GM18520 (cell line): Measurements from ENCODE around the gene CSAG3.
"Not testable (repeated sequence)": the region's sequence is repeated elsewhere in the genome, so short reads cannot be mapped to it uniquely, and the experiment has no call there.

Source experiments
- ATAC-seq: cut with Tn5 transposase; IDR thresholded peaks from one replicate; pipeline ENCODE4 v1.9.1; 2021; ENCODE audit not compliant: unreplicated experiment

Gene CSAG3

DNA sequence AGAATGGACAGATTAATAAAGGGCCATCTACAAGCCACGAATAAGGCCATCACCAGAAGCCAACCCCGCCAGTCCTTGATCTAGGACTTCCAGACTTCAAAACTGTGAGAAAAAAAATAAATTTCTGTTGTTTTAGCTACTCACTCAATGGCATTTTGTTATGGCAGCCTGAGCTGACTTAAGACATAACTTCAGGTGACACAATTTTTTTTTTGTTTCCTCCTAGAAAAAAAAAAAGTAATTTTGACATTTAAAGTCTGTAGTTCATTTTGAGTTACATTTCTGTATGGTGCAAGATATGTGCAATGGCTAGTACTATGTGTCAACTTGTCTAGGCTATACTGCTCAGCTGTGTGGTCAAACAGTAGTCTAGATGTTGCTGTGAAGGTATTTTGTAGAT is at the start of gene CSAG3:
Gene CSAG3 (plus strand): TSS at position 301 of the 400 bp plus-strand sequence.
- not testable (repeated sequence) for ATAC-seq

DNA sequence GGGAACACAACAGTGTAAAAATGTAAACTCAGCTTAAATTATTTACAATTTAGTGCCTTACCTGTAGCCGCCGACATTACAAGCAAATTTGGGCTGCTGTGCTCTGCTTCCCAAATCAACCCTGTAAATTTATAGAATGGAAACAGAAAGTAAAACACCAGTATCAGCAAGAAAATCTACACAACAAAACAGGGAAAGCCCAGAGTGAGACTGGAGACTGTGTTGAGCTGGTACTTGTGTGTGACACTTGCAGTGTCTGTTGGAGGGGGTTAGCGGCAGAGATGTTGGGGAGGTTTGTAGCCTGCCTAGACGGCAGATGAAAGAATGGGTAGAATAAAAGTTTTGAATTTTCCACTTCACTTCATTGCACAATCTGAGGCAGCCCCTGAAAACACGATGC is 45.8 kb upstream of the CSAG3 start:
- not testable (repeated sequence) for ATAC-seq

DNA sequence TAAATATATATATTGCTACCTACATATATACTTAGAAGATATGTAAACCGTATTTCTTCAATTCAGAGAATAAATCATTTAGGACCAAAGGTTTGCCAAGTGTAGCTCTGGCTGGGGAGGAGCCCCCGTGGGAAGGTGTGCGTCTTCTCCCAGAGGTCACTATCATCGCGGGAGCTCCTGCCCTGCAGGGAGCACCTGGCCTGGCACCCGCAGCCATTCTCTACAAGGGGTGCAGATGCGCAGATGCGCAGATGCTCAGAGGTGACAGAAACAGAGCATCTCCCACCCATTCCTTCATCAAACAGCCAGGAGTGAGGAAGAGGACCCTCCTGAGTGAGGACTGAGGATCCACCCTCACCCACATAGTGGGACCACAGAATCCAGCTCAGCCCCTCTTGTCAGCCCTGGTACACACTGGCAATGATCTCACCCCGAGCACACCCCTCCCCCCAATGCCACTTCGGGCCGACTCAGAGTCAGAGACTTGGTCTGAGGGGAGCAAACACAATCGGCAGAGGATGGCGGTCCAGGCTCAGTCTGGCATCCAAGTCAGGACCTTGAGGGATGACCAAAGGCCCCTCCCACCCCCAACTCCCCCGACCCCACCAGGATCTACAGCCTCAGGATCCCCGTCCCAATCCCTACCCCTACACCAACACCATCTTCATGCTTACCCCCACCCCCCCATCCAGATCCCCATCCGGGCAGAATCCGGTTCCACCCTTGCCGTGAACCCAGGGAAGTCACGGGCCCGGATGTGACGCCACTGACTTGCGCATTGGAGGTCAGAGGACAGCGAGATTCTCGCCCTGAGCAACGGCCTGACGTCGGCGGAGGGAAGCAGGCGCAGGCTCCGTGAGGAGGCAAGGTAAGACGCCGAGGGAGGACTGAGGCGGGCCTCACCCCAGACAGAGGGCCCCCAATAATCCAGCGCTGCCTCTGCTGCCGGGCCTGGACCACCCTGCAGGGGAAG is 44.9 kb upstream of the CSAG3 start, which contains the start of gene MAGEA2B:
Gene MAGEA2B (plus strand): TSS at position 814 of the 973 bp plus-strand sequence. CDS start 2,479 bp downstream, outside the sequence.
- ATAC-seq, result not testable (repeated sequence)

DNA sequence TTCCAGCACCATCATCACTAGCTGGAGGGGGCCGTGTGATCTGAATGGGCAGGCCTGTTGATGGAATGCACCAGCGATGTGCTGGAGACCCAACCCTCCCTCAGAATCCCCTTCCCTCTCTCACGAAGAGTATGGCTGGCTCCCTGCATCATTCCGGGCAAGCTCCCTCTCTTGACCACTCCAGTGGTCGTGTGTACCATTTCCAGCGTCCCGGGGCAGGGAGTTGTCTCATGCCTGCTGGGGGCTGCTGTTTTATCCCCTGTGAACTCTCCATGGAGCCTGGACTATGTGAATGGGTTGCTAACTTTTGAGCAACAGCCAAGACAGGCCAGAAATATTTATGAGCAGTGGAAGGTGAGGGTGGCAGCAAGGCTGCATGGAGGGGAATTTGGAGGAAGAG is 33.6 kb upstream of the CSAG3 start:
- no peak for ATAC-seq

DNA sequence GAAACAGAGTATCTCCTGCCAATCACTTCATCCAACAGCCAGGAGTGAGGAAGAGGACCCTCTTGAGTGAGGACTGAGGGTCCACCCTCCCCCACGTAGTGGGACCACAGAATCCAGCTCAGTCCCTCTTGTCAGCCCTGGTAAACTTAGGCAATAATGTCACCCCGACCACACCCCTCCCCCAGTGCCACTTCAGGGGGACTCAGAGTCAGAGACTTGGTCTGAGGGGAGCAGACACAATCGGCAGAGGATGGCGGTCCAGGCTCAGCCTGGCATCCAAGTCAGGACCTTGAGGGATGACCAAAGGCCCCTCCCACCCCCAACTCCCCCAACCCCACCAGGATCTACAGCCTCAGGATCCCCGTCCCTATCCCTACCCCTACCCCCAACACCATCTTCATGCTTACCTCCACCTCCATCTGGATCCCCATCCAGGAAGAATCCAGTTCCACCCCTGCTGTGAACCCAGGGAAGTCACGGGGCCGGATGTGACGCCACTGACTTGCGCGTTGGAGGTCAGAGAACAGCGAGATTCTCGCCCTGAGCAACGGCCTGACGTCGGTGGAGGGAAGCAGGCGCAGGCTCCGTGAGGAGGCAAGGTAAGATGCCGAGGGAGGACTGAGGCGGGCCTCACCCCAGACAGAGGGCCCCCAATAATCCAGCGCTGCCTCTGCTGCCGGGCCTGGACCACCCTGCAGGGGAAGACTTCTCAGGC is 25.6 kb upstream of the CSAG3 start, which contains the start of the genes CSAG1 and MAGEA12:
Gene CSAG1 (minus strand): TSS at position 461 of the 715 bp plus-strand sequence. CDS start 1,261 bp downstream, outside the sequence.
Gene MAGEA12 (plus strand): TSS at position 497 of the 715 bp plus-strand sequence. CDS start 2,405 bp downstream, outside the sequence.
- no peak for ATAC-seq

DNA sequence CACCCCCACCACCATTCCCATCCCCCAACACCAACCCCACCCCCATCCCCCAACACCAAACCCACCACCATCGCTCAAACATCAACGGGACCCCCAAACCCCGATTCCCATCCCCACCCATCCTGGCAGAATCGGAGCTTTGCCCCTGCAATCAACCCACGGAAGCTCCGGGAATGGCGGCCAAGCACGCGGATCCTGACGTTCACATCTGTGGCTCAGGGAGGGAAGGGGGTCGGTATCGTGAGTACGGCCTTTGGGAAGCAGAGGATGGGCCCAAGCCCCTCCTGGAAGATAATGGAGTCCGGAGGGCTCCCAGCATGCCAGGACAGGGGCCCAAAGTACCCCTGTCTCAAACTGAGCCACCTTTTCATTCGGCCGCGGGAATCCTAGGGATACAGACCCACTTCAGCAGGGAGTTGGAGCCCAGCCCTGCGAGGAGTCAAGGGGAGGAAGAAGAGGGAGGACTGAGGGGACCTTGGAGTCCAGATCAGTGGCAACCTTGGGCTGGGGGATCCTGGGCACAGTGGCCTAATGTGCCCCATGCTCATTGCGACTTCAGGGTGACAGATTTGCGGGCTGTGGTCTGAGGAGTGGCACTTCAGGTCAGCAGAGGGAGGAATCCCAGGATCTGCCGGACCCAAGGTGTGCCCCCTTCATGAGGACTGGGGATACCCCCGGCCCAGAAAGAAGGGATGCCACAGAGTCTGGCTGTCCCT is 24.7 kb upstream of the CSAG3 start:
- not testable (repeated sequence) for ATAC-seq

DNA sequence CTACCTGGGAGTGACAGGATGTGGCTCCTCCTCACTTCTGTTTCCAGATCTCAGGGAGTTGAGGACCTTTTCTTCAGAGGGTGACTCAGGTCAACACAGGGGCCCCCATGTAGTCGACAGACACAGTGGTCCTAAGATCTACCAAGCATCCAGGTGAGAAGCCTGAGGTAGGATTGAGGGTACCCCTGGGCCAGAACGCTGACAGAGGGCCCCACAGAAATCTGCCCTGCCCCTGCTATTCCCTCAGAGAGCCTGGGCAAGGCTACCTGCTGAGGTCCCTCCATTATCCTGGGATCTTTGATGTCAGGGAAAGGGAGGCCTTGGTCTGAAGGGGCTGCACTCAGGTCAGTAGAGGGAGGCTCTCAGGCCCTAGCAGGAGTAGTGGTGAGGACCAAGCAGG is 23.9 kb upstream of the CSAG3 start:
- no peak for ATAC-seq

DNA sequence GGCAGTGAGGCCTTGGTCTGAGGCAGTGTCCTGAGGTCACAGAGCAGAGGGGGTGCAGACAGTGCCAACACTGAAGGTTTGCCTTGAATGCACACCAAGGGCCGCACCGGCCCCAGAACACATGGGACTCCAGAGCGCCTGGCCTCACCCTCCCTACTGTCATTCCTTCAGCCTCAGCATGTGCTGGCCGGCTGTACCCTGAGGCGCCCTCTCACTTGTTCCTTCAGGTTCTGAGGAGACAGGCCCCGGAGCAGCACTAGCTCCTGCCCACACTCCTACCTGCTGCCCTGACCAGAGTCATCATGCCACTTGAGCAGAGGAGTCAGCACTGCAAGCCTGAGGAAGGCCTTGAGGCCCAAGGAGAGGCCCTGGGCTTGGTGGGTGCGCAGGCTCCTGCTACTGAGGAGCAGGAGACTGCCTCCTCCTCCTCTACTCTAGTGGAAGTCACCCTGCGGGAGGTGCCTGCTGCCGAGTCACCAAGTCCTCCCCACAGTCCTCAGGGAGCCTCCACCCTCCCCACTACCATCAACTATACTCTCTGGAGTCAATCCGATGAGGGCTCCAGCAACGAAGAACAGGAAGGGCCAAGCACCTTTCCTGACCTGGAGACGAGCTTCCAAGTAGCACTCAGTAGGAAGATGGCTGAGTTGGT is 23.0 kb upstream of the CSAG3 start:
- ATAC-seq, result no peak

DNA sequence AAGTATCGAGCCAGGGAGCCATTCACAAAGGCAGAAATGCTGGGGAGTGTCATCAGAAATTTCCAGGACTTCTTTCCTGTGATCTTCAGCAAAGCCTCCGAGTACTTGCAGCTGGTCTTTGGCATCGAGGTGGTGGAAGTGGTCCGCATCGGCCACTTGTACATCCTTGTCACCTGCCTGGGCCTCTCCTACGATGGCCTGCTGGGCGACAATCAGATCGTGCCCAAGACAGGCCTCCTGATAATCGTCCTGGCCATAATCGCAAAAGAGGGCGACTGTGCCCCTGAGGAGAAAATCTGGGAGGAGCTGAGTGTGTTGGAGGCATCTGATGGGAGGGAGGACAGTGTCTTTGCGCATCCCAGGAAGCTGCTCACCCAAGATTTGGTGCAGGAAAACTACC is 22.5 kb upstream of the CSAG3 start:
- ATAC-seq, result not testable (repeated sequence)

DNA sequence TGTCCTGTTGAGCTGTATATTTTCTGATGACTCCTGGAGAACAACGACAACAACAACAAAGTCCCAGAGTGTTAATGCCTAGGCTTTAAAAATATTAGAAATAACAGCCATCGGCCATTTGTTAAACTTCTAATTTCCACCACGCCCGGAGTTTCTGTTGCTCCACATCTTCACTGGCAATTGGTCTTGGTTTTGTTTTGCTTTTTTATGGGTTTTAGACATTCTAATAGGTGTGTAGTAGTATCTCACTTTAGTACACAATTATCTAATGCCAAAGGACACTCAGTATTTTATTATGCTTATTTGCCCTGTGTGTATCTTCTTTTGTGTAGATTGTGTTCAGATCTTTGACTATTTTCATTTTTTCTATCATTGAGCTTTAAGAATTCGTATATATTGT is 20.5 kb upstream of the CSAG3 start:
- no peak for ATAC-seq

DNA sequence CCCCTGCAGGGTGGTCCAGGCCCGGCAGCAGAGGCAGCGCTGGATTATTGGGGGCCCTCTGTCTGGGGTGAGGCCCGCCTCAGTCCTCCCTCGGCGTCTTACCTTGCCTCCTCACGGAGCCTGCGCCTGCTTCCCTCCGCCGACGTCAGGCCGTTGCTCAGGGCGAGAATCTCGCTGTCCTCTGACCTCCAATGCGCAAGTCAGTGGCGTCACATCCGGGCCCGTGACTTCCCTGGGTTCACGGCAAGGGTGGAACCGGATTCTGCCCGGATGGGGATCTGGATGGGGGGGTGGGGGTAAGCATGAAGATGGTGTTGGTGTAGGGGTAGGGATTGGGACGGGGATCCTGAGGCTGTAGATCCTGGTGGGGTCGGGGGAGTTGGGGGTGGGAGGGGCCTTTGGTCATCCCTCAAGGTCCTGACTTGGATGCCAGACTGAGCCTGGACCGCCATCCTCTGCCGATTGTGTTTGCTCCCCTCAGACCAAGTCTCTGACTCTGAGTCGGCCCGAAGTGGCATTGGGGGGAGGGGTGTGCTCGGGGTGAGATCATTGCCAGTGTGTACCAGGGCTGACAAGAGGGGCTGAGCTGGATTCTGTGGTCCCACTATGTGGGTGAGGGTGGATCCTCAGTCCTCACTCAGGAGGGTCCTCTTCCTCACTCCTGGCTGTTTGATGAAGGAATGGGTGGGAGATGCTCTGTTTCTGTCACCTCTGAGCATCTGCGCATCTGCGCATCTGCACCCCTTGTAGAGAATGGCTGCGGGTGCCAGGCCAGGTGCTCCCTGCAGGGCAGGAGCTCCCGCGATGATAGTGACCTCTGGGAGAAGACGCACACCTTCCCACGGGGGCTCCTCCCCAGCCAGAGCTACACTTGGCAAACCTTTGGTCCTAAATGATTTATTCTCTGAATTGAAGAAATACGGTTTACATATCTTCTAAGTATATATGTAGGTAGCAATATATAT is 5.0 kb upstream of the CSAG3 start, which contains the start of gene MAGEA2:
Gene MAGEA2 (minus strand): TSS at position 157 of the 965 bp plus-strand sequence. CDS start 2,479 bp downstream, outside the sequence.
- ATAC-seq, result not testable (repeated sequence)

DNA sequence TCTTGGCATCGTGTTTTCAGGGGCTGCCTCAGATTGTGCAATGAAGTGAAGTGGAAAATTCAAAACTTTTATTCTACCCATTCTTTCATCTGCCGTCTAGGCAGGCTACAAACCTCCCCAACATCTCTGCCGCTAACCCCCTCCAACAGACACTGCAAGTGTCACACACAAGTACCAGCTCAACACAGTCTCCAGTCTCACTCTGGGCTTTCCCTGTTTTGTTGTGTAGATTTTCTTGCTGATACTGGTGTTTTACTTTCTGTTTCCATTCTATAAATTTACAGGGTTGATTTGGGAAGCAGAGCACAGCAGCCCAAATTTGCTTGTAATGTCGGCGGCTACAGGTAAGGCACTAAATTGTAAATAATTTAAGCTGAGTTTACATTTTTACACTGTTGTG is 4.1 kb upstream of the CSAG3 start:
- not testable (repeated sequence) for ATAC-seq

DNA sequence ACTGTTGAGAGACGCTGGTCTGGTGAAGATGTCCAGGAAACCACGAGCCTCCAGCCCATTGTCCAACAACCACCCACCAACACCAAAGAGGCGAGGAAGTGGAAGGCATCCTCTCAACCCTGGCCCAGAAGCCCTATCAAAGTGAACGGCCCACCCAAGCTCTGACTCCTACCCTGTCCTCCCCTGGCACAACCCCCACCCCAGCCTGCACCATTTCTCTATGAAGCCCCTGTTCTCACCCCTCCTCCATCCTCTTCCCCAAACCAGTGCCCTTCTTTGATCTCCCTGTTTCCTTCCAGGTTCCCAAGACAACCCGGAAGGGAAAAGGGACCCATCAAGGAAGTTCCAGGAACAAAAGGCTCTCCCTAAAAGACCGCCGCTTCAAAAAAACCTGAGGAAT is 526 bp downstream of the CSAG3 start:
- ATAC-seq, result not testable (repeated sequence)

DNA sequence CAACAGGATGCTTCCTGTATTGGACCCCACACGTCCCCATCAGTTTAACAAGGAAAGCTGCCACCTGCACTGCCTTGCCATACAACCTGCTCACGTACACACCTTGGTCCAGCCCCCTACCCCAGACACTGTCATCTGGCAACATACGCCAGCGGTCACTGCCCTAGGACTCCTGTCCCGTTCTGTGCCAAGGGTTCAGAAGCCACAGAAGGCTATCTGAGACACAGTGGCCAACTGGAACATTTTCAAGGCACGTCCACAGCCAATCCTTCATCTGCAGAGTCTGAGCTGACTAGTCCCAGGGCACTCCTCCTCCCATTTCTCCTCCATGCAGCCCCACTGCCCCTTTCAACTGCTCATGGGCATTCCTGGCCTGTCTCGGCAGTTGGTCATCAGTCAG is 2.6 kb downstream of the CSAG3 start:
- not testable (repeated sequence) for ATAC-seq

DNA sequence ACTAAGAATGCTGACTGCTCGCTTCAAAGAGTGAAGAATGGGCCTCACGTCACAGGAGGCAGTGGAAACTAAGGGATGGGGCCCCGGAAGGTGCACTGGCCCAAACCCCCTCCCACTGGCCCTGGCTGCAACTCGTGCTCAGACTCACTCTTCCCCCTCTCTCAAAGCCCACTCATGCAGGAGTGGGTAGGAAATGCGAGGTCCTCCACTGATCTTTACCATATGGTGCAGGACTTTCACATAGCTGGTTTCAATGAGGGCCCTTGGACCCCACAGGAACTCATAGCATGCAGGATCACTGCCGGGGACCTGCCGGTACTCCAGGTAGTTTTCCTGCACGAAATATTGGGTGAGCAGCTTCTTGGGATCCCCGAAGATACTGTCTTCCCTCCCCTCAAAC is 7.5 kb downstream of the CSAG3 start:
- ATAC-seq, result not testable (repeated sequence)

DNA sequence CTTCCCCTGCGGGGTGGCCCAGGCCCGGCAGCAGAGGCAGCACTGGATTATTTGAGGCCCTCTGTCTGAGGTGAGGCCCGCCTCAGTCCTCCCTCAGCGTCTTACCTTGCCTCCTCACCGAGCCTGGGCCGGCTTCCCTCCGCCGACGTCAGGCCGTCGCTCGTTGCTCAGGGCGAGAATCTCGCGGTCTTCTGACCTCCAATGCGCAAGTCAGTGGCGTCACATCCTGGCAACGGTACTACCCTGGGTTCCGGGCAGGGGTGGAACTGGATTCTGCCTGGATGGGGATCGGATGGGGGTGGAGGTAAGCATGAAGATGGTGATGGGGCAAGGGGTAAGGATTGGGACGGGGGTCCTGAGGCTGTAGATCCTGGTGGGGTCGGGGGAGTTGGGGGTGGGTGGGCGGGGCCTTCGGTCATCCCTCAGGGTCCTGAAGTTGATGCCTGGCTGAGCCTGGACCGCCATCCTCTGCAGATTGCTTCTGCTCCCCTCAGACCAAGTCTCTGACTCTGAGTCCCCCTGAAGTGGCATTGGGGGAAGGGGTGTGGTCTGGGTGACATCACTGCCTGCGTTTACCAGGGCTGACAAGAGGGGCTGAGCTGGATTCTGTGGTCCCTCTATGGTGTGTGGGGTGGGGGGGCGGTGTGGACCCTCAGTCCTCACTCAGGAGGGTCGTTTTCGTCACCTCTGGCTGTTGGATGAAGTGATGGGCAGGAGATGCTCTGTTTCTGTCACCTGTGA is 10.7 kb downstream of the CSAG3 start, which contains the start of gene MAGEA6:
Gene MAGEA6 (minus strand): TSS at position 141 of the 741 bp plus-strand sequence. CDS start 2,039 bp downstream, outside the sequence.
- not testable (repeated sequence) for ATAC-seq

DNA sequence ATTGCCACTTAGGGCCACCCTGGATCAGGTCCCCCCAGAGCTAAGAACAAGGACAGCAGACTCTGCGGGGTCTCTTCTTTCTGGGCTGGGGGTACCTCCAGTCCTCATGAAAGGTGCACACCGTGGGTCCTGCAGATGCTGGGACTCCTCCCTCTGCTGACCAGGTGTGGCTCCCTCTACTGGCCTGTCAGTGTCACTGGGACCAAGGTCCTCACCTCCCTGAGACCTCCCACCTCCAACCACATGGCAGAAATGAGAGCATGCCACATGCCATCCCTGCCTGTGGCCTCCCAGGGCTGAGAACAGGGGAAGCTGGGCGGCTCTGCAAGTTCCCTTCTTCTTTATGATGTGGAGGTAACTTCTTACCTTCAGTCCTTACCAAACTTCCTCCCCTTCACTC is 28.0 kb downstream of the CSAG3 start:
- not testable (repeated sequence) for ATAC-seq

DNA sequence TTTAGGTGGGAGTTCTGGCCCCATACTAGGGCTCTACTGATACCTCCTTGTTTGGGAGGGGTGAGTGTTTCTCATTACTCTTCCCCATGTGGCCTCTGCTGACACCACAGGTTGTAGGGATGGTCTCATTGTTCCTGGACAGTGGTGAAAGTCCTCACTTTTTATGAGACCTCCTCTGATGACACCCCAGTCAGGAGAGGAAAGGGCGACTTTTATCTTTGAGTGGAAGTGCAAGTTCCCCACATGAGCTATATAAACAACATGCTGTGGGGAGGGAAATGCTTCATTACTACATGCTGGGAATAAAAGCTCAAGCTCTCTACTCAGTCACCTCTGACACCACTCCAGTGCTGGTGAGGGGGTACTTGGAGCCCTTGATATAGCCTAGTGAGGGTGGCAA is 39.9 kb downstream of the CSAG3 start:
- ATAC-seq, result no peak
